ENCODE measurements around the gene KIF26B.

DNA sequence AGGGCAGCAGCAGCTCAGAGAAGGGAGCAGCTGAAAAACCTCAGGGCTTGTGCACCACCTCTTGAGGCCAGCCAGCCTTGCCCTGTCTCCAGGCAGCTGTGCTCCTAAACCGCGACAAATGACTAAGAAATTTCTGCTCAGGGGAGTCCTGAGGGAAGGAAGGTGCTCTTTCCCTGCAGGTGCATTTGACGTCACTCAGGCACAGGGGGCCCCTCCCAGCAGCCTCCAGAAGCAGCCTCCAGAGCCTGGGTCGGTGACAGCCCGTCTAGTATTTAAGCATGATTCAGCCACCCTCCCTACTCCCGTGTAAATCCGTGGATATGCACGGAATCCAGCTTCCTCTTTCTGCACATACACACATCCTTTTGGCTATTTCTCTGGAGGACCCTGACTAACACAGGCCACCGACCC is 560.5 kb downstream of the KIF26B start:
- TF ChIP-seq POLR2AphosphoS5 (IDR thresholded peaks at IDR 0.05; ENCODE audit: low read depth, low read length) (no peak), POLR2A (IDR thresholded peaks at IDR 0.05; ENCODE audit: low read depth, low read length) (no peak)
